Retinal pigment epithelial cell (primary cell): Measurements from ENCODE around the gene FADS6.

Source experiments
- DNase-seq: peaks from one replicate; pipeline ENCODE4 v3.0.0-alpha.2; 2010; ENCODE audit warnings: low read depth
- H3K4me3 ChIP-seq: 2 replicates; pipeline ENCODE4 v1.5.1; 2011; ENCODE audit warnings: mild to moderate bottlenecking, low read length, control low read depth, moderate library complexity
- TF ChIP-seq, protein P1 (sequence below): conservative IDR thresholded peaks from 2 replicates; pipeline ENCODE4 v1.5.1; 2011; ENCODE audit warnings: low read depth, low read length, control low read depth, inconsistent platforms

FADS6 gene

DNA sequence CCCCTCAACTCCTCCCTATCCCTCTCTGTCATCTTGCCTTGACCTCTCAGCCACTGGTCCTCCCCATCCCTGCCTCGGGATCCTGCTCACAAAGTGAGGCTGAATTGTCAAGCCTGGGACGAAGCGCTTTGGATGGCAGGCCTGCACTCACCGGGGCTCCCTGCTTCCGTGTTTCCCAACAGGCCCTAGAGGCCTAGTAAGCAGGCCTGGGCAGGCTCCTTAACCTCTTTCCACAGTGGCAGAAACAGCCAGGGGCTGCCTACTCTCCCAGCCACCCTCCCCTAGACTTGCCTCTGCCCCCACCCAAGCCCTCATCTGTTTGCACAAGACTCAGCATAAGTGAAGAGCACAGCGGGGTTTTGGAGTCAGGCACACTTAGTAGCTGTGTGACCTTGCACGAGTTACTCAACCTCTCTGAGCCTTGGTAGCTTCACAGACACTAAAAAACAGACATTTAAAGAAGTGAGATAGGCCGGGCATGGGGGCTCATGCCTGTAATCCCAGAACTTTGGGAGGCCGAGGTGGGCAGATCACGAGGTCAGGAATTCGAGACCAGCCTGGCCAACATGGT lies 5.0 kb upstream of the FADS6 start:
- TF ChIP-seq, protein P1, sequence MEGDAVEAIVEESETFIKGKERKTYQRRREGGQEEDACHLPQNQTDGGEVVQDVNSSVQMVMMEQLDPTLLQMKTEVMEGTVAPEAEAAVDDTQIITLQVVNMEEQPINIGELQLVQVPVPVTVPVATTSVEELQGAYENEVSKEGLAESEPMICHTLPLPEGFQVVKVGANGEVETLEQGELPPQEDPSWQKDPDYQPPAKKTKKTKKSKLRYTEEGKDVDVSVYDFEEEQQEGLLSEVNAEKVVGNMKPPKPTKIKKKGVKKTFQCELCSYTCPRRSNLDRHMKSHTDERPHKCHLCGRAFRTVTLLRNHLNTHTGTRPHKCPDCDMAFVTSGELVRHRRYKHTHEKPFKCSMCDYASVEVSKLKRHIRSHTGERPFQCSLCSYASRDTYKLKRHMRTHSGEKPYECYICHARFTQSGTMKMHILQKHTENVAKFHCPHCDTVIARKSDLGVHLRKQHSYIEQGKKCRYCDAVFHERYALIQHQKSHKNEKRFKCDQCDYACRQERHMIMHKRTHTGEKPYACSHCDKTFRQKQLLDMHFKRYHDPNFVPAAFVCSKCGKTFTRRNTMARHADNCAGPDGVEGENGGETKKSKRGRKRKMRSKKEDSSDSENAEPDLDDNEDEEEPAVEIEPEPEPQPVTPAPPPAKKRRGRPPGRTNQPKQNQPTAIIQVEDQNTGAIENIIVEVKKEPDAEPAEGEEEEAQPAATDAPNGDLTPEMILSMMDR = no peak
- H3K4me3 ChIP-seq = no peak overlapping the region
- DNase-seq = no peak

DNA sequence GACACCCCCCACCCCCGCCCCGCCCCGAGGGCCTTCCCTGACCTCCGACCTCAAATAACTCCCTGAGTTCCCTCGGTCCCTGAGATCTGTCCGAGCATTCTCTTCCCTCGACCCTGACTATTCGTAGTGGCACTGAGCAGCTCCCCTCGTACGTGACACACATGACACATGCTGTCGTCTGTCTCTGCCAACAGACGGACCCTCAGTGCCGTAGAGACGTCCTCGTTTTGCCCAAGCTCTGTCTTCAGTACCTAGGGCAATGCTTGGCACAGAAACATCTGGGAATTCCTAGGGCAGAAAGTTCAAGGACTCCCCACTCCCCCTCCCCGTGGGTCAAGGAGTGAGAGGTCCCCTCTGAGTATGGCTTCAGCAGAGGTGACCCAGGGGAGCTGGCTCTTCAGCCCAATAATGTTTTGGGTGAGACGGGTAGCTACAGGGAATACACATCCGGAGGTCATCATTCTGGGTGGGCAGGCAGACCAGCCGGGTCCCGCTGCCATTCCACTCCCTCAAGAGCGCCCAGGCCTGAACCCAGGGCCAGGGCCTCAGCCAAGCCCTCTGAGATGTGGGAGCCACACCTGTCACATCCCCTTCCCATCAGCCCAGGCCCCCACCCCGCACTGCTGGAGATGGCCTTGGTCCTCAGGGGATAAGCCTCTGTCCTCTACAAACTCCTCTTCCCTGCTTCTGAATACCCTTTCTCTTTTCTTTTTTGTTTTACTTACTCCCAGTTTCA lies 671 bp upstream of the FADS6 start:
- no peak for DNase-seq
- no peak overlapping the region for H3K4me3 ChIP-seq
- TF ChIP-seq, protein P1 = no peak

DNA sequence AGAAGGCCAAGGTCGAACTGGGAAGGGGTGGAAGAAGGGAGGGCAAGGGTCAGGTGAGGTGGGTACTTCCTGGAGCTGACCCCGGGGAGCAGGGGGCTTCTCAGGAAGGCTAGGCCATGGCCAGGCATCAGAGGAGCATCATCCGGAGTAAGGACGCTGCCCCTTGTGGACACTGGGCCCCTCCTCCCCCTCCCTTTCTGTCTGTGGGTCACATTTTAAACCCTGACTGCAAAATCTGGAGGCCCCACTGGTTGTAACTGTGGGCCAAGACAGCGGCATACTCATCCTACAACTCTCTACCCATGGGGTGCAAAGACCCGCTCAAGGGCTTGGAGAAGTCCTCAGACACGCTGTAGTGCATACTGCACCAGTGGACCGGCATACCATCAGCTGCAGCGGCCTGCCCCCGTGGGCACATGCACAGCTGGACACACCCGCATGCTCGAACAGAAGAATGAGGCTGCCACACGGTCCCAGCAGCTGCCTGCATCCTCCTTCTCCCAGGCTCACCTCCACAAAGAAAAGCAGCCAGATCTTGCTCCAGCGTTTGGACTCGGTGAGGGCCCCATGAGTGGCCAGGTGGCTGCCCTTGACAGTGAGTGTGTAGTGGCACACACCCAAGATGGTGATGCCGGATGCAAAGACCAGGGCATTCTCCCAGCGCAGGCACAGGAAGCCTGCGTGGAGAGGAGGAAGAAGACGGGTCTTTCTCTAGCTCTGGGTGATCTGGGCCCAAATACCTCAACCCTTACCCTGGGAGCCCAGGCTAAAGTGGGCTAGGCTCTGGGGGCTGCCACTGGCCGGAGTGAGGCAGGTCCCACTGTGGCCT lies 1.2 kb downstream of the FADS6 start:
- no peak for DNase-seq
- TF ChIP-seq, protein P1 = no peak
- H3K4me3 ChIP-seq = no peak overlapping the region

DNA sequence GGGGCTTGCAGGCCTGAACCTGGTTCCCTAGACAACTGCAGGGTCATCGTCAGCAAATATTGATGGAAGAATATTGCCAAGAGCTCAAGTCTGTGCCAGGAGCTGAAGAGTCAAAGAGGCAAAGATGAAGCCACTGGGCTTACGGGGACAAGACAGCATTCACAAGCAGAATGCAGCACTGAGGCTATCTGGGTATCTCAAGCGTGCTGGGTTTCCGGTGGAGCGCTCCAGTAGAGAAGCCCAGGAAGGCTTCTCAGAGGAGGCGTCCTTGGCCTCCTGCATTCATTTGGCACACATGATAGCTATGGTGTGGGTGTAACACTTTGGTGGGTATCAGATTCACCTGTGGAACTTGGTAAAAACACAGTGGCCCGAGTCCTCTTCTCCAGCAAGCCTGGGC lies 2.9 kb downstream of the FADS6 start:
- TF ChIP-seq, protein P1 = no peak
- no peak overlapping the region for H3K4me3 ChIP-seq
- DNase-seq = no peak

DNA sequence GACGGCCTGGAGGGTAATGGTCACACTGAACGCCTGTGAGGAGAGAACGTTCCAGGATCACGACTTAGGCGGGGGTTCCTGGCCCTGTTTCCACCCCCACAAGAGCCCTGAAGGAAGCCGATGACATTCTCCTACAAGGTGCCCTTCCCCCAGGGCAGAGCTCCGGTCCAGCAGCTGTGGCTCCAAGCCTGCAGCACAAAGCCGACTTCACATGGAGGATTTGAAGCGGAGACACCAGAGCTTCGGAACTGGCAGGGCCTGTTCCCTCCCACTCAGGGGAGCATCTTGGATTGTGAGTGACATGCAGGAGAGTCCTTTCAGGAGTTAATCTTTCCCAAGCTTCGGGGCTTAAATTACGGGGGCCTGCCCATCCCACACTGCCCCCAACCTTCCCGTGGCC lies 5.0 kb downstream of the FADS6 start:
- TF ChIP-seq, protein P1 = no peak
- no peak for DNase-seq
- no peak overlapping the region for H3K4me3 ChIP-seq

DNA sequence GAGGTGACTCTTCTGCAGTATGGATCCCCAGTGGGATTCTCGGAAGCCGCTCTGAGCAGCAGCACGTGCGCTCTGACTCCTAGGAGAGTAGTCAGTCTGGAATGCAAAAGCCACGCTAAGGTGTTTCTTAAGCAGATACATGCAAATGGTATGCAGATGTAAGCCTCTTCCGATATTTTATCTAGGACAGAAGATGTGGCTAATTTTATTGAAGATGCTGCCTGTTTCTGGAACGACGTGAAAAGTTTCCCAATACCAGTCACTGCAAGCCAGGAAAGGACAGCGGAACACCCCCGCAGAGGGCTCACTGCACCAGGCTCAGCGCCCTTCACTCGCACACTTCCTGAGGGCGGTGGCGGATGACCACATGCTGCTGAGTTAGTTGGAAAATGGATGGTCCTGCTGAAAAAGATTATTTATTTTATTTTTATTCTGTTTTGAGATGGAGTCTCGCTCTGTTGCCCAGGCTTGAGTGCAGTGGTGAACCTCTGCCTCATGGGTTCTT lies 10.1 kb downstream of the FADS6 start:
- DNase-seq = no peak
- no peak overlapping the region for H3K4me3 ChIP-seq
- TF ChIP-seq, protein P1 = no peak
